HG03432 (cell line): Measurements from ENCODE around the gene IGSF21.

ENCODE experiments used
- ATAC-seq: cut with Tn5 transposase; IDR thresholded peaks from one replicate; pipeline ENCODE4 v1.9.1; 2021; ENCODE audit warnings: mild to moderate bottlenecking, moderate library complexity; ENCODE audit not compliant: unreplicated experiment

Gene IGSF21

DNA sequence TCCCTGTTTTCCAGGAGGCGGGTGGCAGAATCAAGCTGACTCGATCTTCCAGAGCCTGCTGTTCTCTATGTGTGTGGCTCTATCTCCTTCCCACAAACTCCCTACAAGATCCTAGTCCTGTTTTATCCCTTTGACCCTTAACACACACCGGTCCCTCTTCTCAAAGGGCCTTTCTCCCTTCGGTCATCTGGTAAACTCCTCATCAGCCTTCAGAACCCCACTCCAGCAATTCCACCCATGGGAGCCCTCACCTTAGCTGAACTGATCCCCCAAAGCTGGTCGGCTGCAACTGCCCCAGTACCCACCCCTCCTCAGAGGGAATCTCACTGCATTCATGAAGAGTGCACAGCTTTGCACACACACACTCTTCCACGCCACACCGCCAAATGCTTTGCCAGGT lies 184.9 kb downstream of the IGSF21 start:
- no peak for ATAC-seq

DNA sequence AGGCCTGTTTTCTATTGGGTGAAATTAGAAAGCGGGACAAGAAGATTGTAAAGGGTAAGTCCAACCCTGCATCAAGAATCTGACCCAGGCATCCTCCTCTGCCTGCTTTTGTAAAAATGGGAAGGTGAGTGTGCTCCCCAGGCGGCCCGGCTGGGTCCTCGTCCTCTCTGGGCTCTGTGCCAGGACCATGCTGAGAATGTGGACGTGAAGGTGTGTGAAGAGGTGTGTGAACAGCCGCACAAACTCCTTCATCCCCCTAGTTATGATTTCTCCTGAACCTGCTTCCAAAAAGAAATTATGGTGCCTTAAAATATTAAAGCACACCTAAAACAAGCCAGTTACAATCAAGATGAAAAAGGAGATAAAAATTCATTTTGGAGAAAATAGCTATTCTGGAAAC lies 185.7 kb downstream of the IGSF21 start:
- no peak for ATAC-seq

DNA sequence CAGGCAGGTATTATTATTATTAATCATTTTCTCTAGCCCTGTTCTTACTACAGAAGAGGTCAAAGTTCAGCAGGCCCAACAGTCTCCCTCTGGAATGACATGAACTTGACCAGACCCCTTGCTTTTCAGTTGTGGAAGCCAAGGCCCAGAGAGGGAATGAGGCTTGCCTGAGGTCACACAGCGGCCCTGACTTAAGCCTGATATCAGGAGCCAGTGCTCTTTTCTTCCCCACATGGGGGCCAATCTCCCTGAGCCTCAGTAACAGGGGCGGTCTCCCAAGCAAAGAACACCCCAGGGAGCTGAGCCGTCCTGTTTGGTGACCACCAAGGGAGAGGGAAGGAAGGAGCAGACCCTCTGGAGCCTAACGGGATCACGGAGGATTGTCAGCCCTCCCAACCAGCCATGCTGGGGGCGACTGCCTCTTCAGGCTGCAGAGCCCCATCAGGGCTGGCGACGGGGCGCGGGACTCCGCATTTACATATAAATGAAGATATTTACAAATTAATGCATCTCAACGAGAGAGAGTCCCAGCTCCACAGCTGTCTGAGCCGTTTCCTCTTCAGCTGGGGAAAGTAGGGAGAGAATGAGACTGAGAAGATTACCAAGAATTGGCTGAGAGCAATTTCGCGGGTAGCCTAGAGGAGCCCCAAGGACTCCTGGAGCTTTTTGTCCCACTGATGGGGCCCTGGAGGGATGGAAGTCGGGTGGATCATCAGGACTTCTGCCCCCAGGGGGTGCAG lies 187.0 kb downstream of the IGSF21 start:
- ATAC-seq, result no peak

DNA sequence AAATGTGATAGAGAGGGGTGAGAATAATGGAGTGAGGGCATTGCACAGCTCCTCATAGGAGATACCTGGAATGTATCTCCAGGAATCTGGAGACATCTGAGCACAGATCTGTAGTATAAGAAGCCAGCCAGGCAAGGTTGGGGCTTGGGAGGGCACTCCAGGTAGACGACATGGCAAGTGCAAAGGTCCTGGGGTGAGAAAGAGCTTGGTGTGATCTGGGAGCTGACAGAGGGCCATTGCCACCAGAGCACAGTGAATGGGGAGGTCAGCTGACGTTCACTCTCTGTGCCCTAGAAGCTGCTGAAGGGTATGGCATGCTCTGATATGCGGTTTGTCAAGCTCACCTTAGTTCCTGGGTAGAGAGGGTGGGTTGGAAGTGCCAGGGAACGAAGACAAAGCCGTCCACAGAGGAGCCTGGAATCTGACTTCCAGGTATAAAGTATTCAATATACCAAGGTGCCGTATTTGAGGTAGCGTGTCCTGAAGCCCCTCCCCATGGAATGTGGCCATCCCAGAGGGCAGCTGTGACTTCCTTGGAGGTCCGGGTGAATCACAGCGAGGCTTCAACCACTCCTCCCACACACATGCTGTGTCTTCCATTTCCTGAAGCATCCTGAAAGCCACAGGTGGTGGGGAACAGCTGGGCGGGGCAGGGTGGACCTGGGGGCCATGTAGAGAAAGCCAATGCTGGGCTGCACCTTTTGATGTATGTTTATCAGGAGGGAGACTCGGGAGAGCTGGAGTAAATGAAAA lies 190.5 kb downstream of the IGSF21 start:
- ATAC-seq, result no peak

DNA sequence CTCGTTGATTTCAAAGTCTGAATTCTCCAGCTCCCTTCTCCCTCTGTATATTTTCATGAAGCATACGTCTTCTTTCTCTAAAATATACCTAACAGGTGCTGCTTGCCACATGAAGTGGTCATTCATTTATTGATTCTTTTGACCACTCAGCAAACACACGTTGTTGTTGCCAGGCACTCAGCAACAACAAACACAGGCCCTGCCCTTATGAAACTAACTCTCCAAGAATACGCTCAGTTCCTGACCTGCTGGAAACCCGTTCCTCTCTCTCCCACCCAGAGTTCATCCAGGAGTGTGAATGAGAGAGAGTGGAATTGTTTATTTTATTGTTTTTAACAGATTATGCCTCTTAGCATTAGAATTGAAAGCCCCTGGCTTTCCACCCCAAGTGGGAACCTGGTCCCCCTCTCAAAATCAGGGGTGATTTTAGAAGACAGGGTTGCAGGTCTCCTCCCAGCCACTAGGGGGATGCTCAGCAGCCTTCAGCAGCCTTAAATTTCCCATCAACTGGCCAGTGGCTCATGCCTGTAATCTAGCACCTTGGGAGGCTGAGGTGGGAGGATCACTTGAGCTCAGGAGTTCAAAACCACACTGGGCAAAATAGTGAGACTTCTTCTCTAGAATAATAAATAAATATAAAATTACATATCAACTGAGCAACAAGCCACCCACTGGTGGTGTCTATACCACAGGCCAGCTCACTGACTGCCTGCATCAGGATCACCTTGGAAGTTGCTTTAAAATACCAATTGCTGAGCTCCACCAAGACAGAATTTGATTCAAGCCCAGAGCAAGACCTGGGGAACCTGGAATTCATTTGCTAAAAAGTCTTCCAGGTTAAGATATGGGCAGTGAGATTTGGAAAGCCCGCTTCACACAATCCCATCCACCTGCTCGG lies 192.1 kb downstream of the IGSF21 start:
- ATAC-seq, result no peak

DNA sequence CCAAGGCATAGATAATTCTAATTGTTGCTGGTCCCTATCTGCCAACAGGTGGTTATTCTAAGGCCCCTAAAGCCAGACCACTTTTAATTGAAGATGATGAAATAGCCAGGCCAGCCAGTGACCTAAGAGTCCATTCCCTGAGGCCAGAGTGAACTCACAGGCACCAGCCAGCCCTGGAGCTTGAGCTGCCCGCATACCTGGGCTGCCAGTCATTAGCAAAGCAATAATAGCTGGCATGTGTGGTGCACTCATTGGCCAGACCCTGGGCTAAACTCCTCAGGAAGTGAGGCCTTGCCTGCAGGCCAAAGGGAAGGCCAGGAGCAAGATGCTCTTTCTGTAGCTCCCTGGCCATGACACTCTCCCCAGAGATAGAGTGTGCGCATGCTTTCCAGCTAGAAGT lies 192.8 kb downstream of the IGSF21 start:
- ATAC-seq, result no peak

DNA sequence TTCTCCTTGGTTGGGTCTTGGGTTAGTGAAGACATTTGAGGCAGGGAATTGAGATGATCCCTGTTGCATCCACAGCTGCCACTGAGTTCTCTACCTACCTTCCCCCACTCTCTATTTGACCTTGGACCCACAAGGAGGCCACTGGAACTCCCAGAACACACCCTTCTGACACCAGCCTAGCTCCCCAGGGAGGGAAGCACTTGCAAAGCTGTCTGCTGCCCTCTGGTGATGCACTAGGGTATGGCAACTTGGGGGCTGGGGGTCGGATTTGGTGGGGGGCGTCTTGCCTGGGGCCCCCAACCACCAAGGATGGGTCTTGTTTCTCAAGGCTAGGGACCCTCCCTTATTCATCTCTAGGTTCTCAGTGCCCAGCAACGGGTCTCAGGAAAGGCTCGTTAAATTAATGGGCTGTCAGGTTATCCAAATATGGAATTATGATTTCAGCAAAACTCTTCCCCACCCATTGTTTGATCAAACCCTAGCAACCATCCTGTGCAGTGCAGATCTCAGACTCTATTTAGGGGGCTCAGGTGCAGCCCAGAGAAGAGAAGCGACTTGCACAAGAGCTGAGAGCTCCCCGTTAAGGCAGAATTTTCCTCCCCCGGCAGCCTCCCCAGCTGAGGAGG lies 195.3 kb downstream of the IGSF21 start:
- ATAC-seq, result no peak

DNA sequence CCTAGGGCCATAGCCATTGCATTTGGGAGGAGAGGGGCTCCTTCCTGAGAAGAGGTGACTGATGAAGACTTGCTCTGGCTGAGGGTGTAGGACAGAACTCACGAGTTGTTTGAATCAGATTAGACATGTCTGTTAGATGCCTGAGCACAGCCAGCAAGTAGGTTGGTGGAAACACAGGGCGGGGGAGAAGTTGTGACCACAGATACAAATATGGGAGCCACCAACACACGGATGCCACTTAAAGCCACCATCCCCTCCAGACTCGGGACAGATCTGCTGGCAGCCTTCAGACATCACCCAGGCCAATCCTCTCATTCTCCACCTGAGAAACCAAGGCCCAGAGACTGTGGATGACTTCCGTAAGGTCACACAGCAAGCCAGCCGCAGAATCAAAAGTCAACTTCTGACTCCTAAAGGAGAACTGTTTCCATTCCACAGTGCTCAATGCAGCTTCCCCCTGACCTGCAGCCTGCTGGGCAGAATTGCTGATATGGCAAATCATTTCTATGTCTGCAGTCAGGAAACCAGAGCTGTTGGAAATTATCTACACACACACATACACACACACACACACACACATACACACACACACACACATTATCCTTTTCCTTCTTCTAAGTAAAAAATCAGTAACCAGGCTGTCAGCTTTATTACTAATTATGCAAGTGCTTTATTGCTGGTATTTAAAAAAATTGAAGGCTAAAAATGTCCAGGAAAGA lies 196.7 kb downstream of the IGSF21 start:
- no peak for ATAC-seq

DNA sequence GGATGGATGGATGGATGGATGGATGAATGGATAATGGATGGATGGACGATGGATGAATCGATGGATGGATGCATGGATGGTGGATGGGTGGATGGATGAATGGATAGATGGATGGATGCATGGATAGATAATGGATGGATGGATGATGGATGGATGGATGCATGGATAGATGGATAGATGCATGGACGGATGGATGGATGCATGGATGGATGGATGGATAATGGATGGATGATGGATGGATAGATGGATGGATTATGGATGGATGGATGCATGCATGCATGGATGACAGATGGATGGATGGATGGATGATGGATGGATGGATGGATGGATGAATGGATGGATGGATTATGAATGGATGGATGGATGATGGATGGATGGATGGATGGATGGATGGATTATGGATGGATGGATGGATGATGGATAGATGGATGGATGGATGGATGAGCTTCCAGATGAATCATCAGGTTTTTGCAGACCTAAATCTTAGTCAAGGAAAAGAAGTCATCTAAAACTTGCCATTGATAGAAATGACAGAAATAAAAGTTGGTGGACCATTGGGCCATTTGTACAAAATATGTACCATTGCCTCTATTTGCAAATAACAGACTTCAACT lies 197.7 kb downstream of the IGSF21 start:
- ATAC-seq, result no peak

DNA sequence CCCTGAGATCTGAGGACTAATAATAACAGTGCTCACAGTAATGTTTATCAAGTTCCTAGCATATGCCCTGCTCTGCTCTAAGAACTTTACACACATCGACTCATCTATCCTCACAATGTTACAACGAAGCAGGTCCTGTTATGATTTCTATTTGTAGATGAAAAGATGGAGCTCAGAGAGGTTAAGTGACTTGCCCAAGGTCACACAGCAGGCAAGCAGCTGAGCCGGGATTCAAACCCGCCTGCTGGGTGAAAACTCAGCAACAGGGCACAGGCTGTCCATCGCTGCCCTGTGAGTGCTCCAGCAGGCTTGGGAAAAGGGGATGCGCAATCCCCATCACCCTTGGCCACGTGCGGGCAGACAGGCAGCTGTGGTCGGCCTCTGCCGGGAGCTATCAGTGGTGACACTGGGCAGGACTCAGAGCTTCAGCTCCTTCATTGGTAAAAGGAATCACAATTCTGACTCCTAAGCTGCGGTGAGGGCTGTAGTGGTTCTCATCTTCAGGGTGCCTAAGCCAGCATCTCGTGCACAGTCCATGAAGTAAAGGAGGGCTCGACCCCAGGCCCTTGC lies 199.8 kb downstream of the IGSF21 start:
- ATAC-seq, result no peak

DNA sequence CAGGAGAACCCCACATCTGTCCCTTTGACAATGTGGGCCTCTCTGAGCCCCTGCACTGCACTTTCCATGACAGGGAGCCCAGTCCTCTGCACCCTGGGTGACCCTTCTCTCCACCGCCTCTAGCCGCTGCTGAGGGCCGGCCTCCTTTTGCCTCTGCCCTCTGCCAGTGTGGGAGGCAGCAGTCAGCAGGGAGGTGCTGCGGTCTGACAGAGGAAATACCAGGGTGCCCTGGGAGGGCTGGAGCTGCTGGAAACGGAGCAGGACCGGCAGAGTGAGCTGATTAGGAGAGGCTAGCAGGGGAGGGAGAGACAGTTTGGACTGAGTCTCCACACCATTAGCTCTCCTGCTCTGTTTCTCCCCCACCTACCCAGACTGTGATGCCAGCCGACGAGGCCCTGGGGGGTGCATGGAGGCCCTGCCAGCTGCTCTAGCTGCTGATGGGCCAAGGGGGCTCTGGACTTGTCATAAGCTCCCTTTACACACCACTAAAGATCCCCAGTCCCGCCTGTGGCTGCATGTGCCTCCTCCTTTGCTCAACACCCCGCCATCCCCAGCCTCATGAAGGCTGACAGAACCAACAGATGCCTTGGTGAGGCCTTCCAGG lies 202.1 kb downstream of the IGSF21 start:
- no peak for ATAC-seq

DNA sequence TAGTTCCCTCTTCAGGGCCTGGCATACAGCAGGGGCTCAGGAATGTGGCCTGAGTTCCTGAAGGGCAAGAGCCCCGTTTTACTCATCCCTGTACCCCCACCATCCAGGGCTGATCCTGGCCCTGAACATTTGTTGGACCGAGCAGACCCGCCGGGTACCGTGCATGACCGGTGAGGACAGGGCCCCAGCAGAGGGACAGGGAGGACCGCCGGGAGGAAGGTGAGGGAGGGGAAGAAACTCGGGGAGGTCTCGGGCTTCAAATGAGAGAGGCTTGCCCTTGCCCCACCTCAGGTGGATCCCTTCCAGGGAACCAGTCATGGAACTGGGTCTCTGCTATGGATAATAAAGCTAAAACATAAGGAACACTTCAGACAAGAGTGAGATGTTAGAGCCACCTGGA lies 205.4 kb downstream of the IGSF21 start:
- no peak for ATAC-seq

DNA sequence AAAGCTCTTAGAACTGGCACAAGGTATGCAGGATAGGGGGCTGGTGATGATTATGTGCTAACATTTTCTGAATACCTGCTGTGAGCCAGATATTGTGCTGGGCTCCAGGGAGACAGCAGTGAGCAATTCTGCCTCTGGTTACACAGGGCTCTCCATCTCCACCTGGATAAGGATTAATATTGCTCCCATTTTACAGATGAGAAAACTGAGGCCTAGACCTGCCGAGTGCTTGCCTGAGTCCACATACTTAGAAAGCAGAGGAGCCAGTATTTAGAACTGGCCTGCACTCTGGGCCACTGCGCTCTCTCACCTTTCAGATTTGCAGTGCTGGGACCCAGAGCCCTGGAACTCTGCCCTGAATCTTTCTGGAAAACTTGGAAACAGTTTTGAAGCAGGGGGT lies 205.9 kb downstream of the IGSF21 start:
- no peak for ATAC-seq

DNA sequence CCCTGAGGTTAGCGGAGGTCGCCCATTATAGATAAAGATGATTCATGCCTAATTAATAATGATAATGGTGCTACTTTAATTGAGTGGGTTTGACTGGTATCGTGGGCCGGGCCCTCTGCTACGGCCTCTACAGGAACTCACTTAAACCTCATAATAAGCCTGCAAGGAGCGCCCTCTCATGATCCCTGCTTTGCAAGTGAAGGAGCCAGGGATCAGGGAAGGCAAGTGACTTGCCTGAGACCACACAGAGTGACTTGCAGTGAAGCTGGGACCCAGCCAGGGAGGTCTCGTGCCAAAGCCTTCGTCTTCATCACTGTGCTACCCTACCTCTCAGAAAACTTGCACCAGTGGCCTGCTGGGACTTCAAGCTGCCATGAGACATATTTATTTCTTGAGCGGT lies 206.8 kb downstream of the IGSF21 start:
- no peak for ATAC-seq

DNA sequence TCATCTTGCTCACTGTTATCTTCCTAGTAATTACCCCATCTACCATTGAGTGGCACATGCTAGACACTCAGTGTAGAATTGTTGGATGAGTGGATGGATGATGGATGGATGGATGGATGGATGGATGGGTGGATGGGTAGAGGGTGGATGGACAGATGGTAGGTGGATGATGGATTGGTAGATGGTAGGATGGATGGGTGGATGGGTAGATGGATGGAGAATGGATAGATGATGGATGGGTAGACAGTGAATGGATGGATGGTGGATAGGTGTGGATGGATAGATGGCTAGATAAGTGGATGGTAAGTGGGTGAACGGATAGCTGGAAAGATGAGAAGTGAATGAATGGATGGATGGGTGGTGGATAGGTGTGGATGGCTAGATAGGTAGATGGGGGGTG lies 207.9 kb downstream of the IGSF21 start:
- ATAC-seq, result no peak

DNA sequence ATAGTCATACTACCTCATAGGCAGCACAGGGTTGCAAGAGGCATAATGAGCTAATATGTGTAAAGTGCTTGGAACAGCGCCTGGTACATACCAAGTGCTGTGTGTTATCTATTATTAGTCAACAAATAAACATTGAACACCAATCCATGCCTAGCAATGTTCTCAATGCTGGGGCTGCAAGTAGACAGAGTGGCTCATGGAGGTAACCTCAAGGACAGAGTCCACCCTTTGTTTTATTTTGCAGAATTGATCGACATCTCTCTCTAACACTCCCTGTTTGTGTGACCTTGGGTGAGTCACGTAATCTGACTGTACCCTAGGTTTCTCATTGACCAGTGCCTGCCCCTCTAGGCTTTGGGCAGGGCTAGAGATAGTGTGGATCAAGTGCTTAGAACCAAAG lies 209.2 kb downstream of the IGSF21 start:
- no peak for ATAC-seq

DNA sequence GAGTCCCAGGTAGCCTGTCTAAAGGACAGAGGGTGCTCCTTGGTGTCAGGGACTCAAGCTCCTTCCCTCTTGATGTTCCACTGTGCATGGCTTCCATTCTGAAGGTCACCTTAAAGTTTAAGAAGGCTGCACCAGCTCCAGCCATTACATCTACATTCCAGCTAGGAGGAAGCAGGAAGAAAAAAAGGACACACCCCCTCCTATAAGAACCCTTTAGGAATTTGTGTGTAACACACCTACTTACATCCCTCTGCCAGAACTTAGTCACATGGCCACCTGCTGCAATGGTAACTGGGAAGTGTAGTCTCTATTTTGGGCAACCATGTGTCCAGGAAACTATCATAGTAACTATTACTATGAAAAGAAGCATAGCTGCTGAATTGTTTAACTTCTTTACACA lies 211.5 kb downstream of the IGSF21 start:
- ATAC-seq, result no peak

DNA sequence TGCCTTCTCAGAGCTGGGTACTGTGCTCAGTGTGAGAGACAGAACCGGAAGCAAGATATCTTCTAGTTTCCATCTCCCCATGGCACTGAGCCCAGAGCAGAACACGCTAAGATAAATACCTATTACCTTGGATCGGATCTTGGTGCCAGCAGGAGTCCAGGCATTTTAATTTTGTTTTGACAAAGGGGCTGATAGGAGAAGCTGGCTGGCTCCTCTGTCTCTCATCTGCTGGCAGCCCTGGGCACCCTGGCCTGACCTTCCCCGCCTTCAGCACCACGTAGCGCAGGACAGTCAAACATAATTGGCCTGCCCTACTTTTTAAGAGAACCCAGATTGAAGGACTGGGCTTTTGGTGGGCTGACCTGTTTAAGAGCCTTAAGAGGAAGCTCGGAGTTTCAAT lies 212.5 kb downstream of the IGSF21 start:
- ATAC-seq, result no peak

DNA sequence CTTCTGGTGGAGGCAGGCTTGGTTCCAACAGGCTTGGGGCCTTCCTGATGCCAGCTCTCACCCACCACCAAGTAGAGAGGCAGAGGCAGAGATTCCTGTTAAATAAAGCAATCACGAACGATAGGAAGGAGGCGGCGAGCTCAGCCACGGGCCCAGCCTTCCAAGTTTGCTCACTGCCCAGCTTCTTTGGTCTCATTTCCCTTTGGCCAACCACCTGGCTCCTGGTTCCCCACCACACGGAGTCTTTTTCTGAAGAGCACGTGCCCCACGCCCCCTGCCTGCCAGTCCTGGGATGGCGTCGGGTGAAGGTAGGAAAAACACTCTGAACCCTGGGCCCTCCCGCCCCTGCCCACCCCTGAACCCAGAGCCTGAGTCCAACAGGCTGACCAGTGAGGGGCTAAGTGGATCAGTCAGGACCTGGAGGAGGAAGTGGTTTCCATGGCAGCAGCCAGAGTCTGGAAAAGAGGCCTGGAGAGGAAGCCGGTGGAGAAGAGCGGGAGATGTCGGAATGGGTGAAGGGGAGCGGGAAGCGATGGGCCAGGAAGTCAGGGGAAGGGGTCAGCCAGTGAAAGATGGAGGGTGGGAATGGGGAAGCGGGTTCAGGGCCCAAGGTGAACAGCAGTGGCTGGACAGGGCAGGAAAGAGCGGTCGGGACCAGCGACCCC lies 214.9 kb downstream of the IGSF21 start:
- ATAC-seq, result no peak
